Upper lobe of left lung (tissue), 6 donors: Measurements from ENCODE around the gene RPL13A. TPM values are rescaled to one million over a fixed set of nuclear protein-coding genes. Genes with fewer than 3 reads are reported as not detected.
"Not testable (repeated sequence)": the region's sequence is repeated elsewhere in the genome, so short reads cannot be mapped to it uniquely, and the experiment has no call there.

ENCODE experiments used
- ATAC-seq, 2 donors: fragments of 200-7000 bp; cut with Tn5 transposase; one replicate each; pipeline ENCODE4 v1.9.1; 2022; ENCODE audit warnings: mild to moderate bottlenecking in 2 of 2, moderate library complexity in 2 of 2; ENCODE audit not compliant: low FRiP score in 2 of 2
- DNase-seq, 2 donors: peaks; one replicate each; pipeline ENCODE4 v3.0.0-alpha.2; 2019 to 2020
- H3K27ac ChIP-seq, 4 donors: fragments of 200-600 bp; sonication (generic); one replicate each; pipeline ENCODE4 v1.5.1; 2016 to 2019
- H3K27me3 ChIP-seq, 4 donors: fragments of 200-600 bp; sonication (generic); one replicate each; pipeline ENCODE4 v1.5.1; 2017 to 2019
- H3K36me3 ChIP-seq, 4 donors: fragments of 200-600 bp; sonication (generic); one replicate each; pipeline ENCODE4 v1.5.1; 2016 to 2019
- H3K4me1 ChIP-seq, 4 donors: fragments of 200-600 bp; sonication (generic); one replicate each; pipeline ENCODE4 v1.5.1; 2018 to 2019
- H3K4me3 ChIP-seq, 4 donors: fragments of 200-600 bp; sonication (generic); one replicate each; pipeline ENCODE4 v1.5.1; 2017 to 2019; ENCODE audit warnings: mild to moderate bottlenecking in 2 of 4, moderate library complexity in 1 of 4
- H3K9me3 ChIP-seq, 4 donors: fragments of 200-600 bp; sonication (generic); one replicate each; pipeline ENCODE4 v1.5.1; 2018 to 2019
- CTCF ChIP-seq, 6 experiments: fragments of 450-650 bp in 4 of 6; fragments of 200-600 bp in 2 of 6; sonication (generic) in 2 of 6; IDR thresholded peaks; one replicate each; pipeline ENCODE4 v1.5.1; 2016 to 2019; ENCODE audit warnings: antibody characterized with exemption in 6 of 6
- EP300 ChIP-seq, 4 donors: sonication (generic); formaldehyde crosslinking; IDR thresholded peaks; one replicate each; pipeline ENCODE4 v1.5.1; 2017; ENCODE audit warnings: antibody characterized with exemption in 4 of 4, control low read depth in 2 of 4
- POLR2A ChIP-seq, 4 donors: fragments of 450-650 bp; IDR thresholded peaks; one replicate each; pipeline ENCODE4 v1.5.1; 2016 to 2017; ENCODE audit warnings: antibody characterized with exemption in 4 of 4, mild to moderate bottlenecking in 2 of 4
- POLR2AphosphoS5 ChIP-seq, 2 donors: sonication (generic); formaldehyde crosslinking; IDR thresholded peaks; one replicate each; pipeline ENCODE4 v1.5.1; 2017; ENCODE audit warnings: antibody characterized with exemption in 2 of 2
- WGBS, 2 donors: methylation state at CpG; one replicate each; pipeline ENCODE4 v1.1.5; 2017 to 2018; 5-methylcytosine and 5-hydroxymethylcytosine counted together
- total RNA-seq, 6 donors: library from RNA; depleted of rRNA in 4 of 6; stranded (reverse); fragments of >200 nt in 4 of 6; gene quantifications; one replicate each; pipeline versions ENCODE4 v1.1.0 to v1.2.1, GENCODE V29; 2016 to 2021
- donor health status: DM: no; HTN: no; CAD: no; lungs with moderate emphysema.
- donor health status: DM: no; HTN: yes; CAD: no; lungs with severe emphysema.

RPL13A gene
- total RNA-seq, 6 donors from 2014 or later, result 974 to 2,595 (median 1,696) TPM

GRCh38 chr19:49468199-49468598 lies 19.2 kb upstream of the RPL13A start:
- Histone ChIP-seq H3K9me3 (no peaks in the 10 kb centered on the region), H3K4me3 (no peak overlapping the region), H3K27me3 (no peaks in the 10 kb centered on the region), H3K27ac (peak overlapping the region in 2 of 4 donors; percentile 52 to 73), H3K4me1 (peaks cover 0 to 23% (median 11%) of the 10 kb centered on the region in 4 donors), H3K36me3 (peaks cover 0 to 36% (median 23%) of the 10 kb centered on the region in 4 donors)
- TF ChIP-seq POLR2AphosphoS5 (IDR thresholded peaks at IDR 0.05) (no peak), CTCF (IDR thresholded peaks at IDR 0.05) (no peak), POLR2A (IDR thresholded peaks at IDR 0.05) (no peak), EP300 (IDR thresholded peaks at IDR 0.05) (no peak)
- ATAC-seq (peak in 1 of 2 donors; percentile 6), DNase-seq (peak in 1 of 2 donors; percentile 75)
- 94 to 95% methylated on average over 15 to 19 of the region's 19 CpGs for WGBS, 2 donors

GRCh38 chr19:49468746-49469447 lies 18.5 kb upstream of the RPL13A start:
- peak; percentile 19 to 92 for ATAC-seq

GRCh38 chr19:49469828-49470614 lies 17.4 kb upstream of the RPL13A start:
- peaks cover 9 to 38% (median 22%) of the 10 kb centered on the region in 4 donors for H3K4me1 ChIP-seq
- no peaks in the 10 kb centered on the region for H3K9me3 ChIP-seq
- no peaks in the 10 kb centered on the region for H3K27me3 ChIP-seq
- ATAC-seq (no peak), DNase-seq (peak; percentile 43 to 84)
- TF ChIP-seq POLR2A (IDR thresholded peaks at IDR 0.05) (no peak), POLR2AphosphoS5 (IDR thresholded peaks at IDR 0.05) (no peak), CTCF (IDR thresholded peaks at IDR 0.05) (peak in 3 of 6 experiments; percentile 19 to 41 (median 25)), EP300 (IDR thresholded peaks at IDR 0.05) (no peak)
- H3K36me3 ChIP-seq, result peaks cover 0 to 22% (median 11%) of the 10 kb centered on the region in 4 donors
- no peak overlapping the region for H3K4me3 ChIP-seq
- 68 to 82% methylated on average over 7 to 25 of the region's 25 CpGs for WGBS, 2 donors
- H3K27ac ChIP-seq, result peak overlapping the region in 2 of 4 donors; percentile 26 to 52

More at GRCh38 chr19:49468746-49469447, 18.5 kb upstream of the RPL13A start:
- peaks cover 5 to 30% (median 16%) of the 10 kb centered on the region in 4 donors for H3K4me1 ChIP-seq
- peaks cover 0 to 33% (median 21%) of the 10 kb centered on the region in 4 donors for H3K36me3 ChIP-seq
- peak overlapping the region; percentile 30 to 73 (median 50) for H3K27ac ChIP-seq
- peak; percentile 46 to 67 for DNase-seq
- no peaks in the 10 kb centered on the region for H3K9me3 ChIP-seq
- WGBS, 2 donors, result 59 to 60% methylated on average over 14 to 15 of the region's 15 CpGs
- no peak for TF ChIP-seq POLR2AphosphoS5 (IDR thresholded peaks at IDR 0.05)
- TF ChIP-seq POLR2A (IDR thresholded peaks at IDR 0.05), result no peak
- no peak for TF ChIP-seq EP300 (IDR thresholded peaks at IDR 0.05)
- no peak overlapping the region for H3K4me3 ChIP-seq
- H3K27me3 ChIP-seq, result no peaks in the 10 kb centered on the region

- TF ChIP-seq CTCF (IDR thresholded peaks at IDR 0.05), result no peak
- TF ChIP-seq POLR2A (IDR thresholded peaks at IDR 0.05), result no peak
- no peak for TF ChIP-seq POLR2AphosphoS5 (IDR thresholded peaks at IDR 0.05)
- TF ChIP-seq EP300 (IDR thresholded peaks at IDR 0.05), result no peak
- no peak overlapping the region for H3K27ac ChIP-seq
- H3K4me3 ChIP-seq, result no peak overlapping the region
- 65 to 82% methylated on average over 8 of the region's 8 CpGs for WGBS, 2 donors
- H3K27me3 ChIP-seq, result no peaks in the 10 kb centered on the region
- H3K36me3 ChIP-seq, result peaks cover 0 to 18% (median 7%) of the 10 kb centered on the region in 4 donors
- DNase-seq (no peak), ATAC-seq (no peak)
- peaks cover 9 to 38% (median 22%) of the 10 kb centered on the region in 4 donors for H3K4me1 ChIP-seq
- H3K9me3 ChIP-seq, result no peaks in the 10 kb centered on the region
Observed at GRCh38 chr19:49470615-49470978, 16.8 kb upstream of the RPL13A start.

- H3K4me3 ChIP-seq, result no peak overlapping the region
- 58 to 60% methylated on average over 9 of the region's 9 CpGs for WGBS, 2 donors
- no peaks in the 10 kb centered on the region for H3K27me3 ChIP-seq
- DNase-seq (no peak), ATAC-seq (no peak)
- no peak for TF ChIP-seq POLR2AphosphoS5 (IDR thresholded peaks at IDR 0.05)
- TF ChIP-seq EP300 (IDR thresholded peaks at IDR 0.05), result no peak
- no peak for TF ChIP-seq POLR2A (IDR thresholded peaks at IDR 0.05)
- no peak for TF ChIP-seq CTCF (IDR thresholded peaks at IDR 0.05)
- no peaks in the 10 kb centered on the region for H3K9me3 ChIP-seq
- H3K4me1 ChIP-seq, result peaks cover 9 to 38% (median 22%) of the 10 kb centered on the region in 4 donors
- peak overlapping the region in 3 of 4 donors; percentile 87 to 92 (median 90) for H3K27ac ChIP-seq
- peaks cover 0 to 7% (median 0%) of the 10 kb centered on the region in 4 donors for H3K36me3 ChIP-seq
Observed at GRCh38 chr19:49472936-49473335, 14.5 kb upstream of the RPL13A start.

- DNase-seq, ATAC-seq, H3K36me3 ChIP-seq, H3K27me3 ChIP-seq, H3K9me3 ChIP-seq: not testable (repeated sequence)
- Histone ChIP-seq H3K4me3 (peak overlapping the region in 3 of 4 donors; percentile 47 to 85 (median 66)), H3K4me1 (peaks cover 9 to 35% (median 21%) of the 10 kb centered on the region in 4 donors), H3K27ac (peak overlapping the region; percentile 73 to 92 (median 88))
- WGBS, 2 donors, result 52 to 71% methylated on average over 4 to 9 of the region's 9 CpGs
Observed at GRCh38 chr19:49473501-49473867, 13.9 kb upstream of the RPL13A start.
